HFF-Myc (cell line): ENCODE results near the gene HSPA4.

Source experiments
- DNase-seq: peaks from one replicate; pipeline ENCODE4 v3.0.0-alpha.2; 2011; ENCODE audit warnings: low read depth; ENCODE audit errors: extremely low read depth
- H3K4me3 ChIP-seq: replicated peaks from 2 replicates; pipeline ENCODE4 v1.5.1; 2011; ENCODE audit warnings: low read depth, mild to moderate bottlenecking, control low read depth, low read length
- TF ChIP-seq, protein P1 (sequence below): IDR thresholded peaks from 2 replicates; pipeline ENCODE4 v1.5.1; 2012; ENCODE audit warnings: mild to moderate bottlenecking, low read depth, low read length, control low read depth; ENCODE audit errors: missing control alignments

The HSPA4 gene

DNA sequence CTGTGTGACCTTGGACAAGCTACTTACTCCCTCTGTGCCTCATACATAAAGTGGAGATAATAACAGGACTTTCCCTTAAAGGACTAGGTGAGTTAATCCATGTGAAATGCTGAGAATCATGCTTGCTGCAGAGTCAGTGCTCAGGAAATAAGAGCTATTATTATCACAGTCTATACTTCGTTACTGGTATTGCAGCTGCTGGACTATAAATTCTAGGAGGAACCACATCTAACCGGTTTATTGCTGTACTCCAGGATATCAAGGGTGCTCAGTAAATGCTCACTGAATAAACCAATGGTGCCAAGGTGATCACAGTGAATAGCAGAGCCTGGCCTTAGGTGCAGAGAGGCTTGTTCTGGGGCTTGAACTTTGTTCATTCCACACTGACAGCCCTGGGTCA is 69.3 kb downstream of the HSPA4 start:
- TF ChIP-seq, protein P1, sequence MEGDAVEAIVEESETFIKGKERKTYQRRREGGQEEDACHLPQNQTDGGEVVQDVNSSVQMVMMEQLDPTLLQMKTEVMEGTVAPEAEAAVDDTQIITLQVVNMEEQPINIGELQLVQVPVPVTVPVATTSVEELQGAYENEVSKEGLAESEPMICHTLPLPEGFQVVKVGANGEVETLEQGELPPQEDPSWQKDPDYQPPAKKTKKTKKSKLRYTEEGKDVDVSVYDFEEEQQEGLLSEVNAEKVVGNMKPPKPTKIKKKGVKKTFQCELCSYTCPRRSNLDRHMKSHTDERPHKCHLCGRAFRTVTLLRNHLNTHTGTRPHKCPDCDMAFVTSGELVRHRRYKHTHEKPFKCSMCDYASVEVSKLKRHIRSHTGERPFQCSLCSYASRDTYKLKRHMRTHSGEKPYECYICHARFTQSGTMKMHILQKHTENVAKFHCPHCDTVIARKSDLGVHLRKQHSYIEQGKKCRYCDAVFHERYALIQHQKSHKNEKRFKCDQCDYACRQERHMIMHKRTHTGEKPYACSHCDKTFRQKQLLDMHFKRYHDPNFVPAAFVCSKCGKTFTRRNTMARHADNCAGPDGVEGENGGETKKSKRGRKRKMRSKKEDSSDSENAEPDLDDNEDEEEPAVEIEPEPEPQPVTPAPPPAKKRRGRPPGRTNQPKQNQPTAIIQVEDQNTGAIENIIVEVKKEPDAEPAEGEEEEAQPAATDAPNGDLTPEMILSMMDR = no peak
- DNase-seq = no peak
- no peak overlapping the region for H3K4me3 ChIP-seq

DNA sequence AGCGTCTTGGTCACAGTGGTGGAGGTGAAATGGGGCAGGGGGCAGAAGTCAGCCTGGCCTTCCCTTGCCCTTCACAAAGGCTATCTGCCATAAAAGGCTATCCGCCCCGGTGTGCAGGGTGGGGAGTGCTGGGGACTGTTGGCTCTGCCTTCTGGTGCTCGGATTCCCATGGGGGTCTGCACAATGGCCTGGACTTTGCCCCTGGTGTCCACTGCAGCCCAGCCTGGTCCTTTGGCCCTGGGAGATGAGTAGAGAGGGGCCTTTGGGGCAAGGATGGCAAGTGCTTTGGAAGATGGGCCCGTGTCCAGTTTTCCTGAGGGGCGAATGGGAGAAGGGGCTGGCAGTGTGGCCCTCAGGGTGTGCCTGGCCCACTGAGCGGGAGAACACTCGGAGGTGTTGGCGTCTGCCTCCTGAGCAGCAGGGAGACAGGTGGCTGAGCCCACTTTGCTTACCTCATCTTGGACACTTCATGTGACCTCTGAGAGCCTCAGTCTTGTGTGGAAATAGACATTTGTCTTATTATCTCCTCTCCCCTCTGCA is 69.9 kb downstream of the HSPA4 start:
- TF ChIP-seq, protein P1 = no peak
- no peak overlapping the region for H3K4me3 ChIP-seq
- no peak for DNase-seq

DNA sequence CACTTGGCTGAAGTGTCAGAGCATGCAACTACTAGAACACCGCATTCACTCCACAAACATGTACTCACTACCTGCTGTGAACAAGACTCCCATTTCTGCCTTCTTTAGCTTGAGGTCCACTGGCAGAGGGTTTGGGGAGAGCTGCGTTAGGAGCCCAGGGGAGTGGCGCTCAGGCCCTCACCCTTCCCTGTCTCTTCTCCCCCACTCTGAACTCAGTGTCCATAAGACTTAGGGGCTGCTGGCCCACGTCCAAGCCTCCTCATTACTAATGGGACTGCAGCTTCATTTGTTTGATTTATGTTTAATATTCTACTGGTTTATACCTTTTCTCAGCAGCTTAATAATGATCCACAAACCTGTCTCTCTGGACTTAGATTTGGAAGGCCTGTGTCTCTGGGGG is 70.9 kb downstream of the HSPA4 start:
- DNase-seq = no peak
- TF ChIP-seq, protein P1 = no peak
- no peak overlapping the region for H3K4me3 ChIP-seq

DNA sequence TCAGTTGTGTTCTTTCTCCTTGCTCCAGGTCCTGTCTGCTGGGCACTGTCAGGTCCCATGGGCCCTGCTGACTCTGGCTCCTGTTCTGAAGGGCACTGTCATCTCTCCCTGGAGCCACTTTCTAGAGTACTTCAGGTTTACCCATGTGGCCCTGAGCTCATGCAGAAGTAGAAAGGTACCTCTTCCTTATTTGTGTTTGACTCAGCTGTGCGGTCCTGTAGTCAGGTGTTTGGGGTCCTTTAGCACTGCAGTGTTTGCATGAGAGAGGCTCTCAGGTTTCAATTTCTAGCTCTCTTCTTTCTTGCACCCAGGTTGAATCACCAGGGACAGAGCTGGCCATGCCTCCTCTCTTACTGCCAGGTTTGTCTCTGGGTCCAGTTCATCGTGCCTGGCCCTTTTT is 71.5 kb downstream of the HSPA4 start:
- DNase-seq = no peak

DNA sequence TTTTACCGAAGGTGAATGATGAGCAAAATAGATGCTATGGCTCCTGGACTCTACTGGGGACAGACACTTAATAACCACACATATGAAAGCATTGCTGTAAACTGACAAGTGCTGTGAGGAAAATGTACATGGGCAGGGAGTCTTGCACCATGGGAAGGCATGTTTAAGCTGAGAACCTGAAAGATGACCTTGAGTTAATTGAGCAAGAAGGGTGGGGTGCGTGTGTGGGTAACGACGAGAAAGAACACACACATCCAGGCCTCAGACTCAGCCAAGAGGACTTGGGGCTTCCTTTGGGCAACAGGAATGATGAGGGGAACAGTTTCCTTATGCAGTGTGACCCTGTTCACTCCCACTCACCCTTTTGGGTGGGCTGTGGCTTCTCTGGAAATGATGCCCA is 73.1 kb downstream of the HSPA4 start:
- DNase-seq = no peak
- TF ChIP-seq, protein P1 = no peak
- no peak overlapping the region for H3K4me3 ChIP-seq

More for the DNA sequence above, 71.5 kb downstream of the HSPA4 start:
- no peak overlapping the region for H3K4me3 ChIP-seq
- TF ChIP-seq, protein P1 = no peak

DNA sequence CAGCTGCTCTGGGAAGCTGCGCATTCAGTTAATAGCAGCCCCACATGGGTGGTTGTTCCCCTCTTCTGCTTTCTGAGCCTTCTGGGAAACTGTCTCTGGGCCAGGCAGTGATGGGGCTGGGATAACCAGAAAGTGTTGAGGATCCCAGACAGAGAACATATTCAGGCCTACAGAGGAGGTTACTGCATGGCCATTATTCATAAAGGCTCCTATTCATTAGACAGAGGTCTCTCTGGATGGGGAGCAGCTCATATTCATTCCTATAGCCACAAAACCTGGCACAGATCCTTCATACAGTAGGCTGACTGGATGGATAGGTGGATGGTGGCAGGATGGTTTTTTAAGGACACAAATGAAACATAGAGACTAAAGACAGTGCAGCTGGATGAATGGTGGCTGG is 76.3 kb downstream of the HSPA4 start:
- DNase-seq = no peak
- TF ChIP-seq, protein P1 = no peak
- no peak overlapping the region for H3K4me3 ChIP-seq

DNA sequence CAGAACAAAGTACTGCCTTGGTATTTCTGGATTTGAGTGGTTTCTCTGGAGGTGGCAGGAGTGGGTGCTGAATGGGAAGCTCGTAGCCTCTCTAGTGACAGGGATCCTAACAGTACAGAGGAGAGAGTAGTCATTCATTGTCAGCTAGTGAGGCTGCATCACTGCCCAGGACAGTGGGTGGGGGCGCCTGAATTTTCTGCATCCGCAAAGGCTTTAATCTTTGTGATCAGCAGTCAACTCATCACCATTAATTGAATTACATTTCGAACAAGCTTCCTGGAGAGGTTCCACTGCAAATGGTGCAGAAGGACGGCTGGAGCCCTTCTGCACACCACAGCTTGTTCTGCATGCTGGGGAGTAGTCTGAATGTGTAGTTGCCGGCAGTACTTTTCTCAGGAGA is 77.5 kb downstream of the HSPA4 start:
- TF ChIP-seq, protein P1 = no peak
- H3K4me3 ChIP-seq = no peak overlapping the region

More for the DNA sequence above, 77.5 kb downstream of the HSPA4 start:
- no peak for DNase-seq
